Smooth muscle cell of the coronary artery (primary cell): ENCODE results near the gene MYLK. TPM values are rescaled to one million over a fixed set of nuclear protein-coding genes. Genes with fewer than 3 reads are reported as not detected.

ENCODE experiments used
- total RNA-seq: library from RNA; depleted of rRNA; stranded (reverse); fragments of >200 nt; gene quantifications from 2 replicates; pipeline ENCODE4 v1.2.3, GENCODE V29; 2014; ENCODE audit warnings: low replicate concordance

MYLK gene
- total RNA-seq = 85.2 and 276 TPM in 2 replicates

DNA sequence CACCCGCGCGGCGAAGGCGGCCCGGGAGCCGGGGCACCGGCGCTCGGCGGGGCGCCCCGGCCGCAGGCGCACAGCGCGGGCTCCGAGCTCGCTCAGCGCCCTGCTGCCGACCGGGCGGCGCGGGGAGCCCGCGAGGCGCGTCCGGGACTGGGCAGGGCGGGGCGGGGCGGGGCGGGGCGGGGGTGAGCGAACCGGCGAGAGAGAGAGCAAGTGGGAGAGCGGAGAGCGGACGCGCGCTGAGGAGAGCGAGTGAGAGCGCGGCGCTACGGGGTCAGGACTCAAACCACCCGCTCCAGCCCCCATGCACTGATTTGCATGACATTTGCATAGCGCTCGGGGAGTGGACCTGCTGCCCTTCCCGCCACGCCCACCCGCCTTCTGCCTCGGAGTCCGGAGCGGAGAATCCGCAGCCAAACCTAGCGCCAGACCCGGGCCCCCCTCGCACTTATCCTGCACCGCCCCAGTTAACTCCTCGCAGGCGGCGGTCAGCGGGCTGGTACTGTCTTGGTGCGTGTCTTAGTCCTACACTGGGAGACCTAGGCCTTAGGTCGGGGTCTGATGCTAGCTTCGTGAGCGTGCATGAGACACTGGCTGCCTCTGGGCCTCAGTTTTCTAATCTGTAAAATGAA is at the start of gene MYLK:
Gene MYLK (minus strand): TSS at position 130 of the 629 bp plus-strand sequence. CDS start 90,491 bp downstream, outside the sequence.

GRCh38 chr3:123584988-123585937 is 298.9 kb downstream of the MYLK start, which contains the start of gene HACD2:
Gene HACD2 (minus strand): TSS chr3:123585053. CDS start chr3:123585027, 26 bp downstream.

Other genes with a start within 250 kb of the MYLK start
- gene CCDC14, start 76.9 kb upstream of the MYLK start, total RNA-seq = 16.4 and 19.4 TPM in 2 replicates
- gene ROPN1, start 107.8 kb upstream of the MYLK start, total RNA-seq = not detected in 2 replicates
- gene KALRN, start 149.0 kb upstream of the MYLK start, total RNA-seq = 0.83 and 2.7 TPM in 2 replicates